ENCODE results near the gene TPP2.

DNA sequence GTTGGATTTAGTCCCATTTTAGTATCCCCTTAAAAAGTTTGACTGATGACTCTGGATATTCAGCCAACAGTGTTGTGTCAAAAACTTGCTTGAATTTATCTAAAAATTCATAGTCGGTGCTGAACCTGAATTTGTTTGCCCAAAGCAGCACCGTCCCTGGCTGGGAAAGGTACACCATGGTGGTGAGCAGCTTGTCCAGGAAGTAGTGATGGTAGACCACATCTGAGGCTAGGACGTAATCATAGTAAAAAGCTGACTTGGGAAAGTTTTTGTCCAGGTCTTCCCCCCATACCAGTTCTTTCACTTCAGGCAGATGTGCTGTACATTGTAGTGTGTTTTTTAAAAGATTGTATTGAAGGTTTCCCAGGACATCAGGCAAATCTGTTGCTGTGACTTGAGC is 89.2 kb downstream of the TPP2 start:
- TF ChIP-seq, protein P1, sequence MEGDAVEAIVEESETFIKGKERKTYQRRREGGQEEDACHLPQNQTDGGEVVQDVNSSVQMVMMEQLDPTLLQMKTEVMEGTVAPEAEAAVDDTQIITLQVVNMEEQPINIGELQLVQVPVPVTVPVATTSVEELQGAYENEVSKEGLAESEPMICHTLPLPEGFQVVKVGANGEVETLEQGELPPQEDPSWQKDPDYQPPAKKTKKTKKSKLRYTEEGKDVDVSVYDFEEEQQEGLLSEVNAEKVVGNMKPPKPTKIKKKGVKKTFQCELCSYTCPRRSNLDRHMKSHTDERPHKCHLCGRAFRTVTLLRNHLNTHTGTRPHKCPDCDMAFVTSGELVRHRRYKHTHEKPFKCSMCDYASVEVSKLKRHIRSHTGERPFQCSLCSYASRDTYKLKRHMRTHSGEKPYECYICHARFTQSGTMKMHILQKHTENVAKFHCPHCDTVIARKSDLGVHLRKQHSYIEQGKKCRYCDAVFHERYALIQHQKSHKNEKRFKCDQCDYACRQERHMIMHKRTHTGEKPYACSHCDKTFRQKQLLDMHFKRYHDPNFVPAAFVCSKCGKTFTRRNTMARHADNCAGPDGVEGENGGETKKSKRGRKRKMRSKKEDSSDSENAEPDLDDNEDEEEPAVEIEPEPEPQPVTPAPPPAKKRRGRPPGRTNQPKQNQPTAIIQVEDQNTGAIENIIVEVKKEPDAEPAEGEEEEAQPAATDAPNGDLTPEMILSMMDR (conservative IDR thresholded peaks at IDR 0.05; ENCODE audit: low read length) = no peak
- no peak for TF ChIP-seq EZH2phosphoT487 (IDR thresholded peaks at IDR 0.05; ENCODE audit: borderline replicate concordance, low read depth, low read length)
